Measurements from ENCODE around the gene OBSCN. TPM values are rescaled to one million over a fixed set of nuclear protein-coding genes. Genes with fewer than 3 reads are reported as not detected.

The OBSCN gene
- total RNA-seq, 1 experiment from 2014 or later, result 33.3 TPM

GRCh38 chr1:228288536-228289238 is 80.8 kb downstream of the OBSCN start:
- no peak overlapping the region for H3K18ac ChIP-seq (ENCODE audit: insufficient read length, low read depth, low read length)
- H2BK5ac ChIP-seq (ENCODE audit: insufficient read length, low read length), result no peak overlapping the region
- H3K4me1 ChIP-seq (ENCODE audit: insufficient read depth, low read length), result no peaks in the 10 kb centered on the region
- H2BK120ac ChIP-seq (ENCODE audit: low read depth, low read length, poor library complexity, severe bottlenecking), result no peak overlapping the region
- H4K91ac ChIP-seq (ENCODE audit: insufficient read length, low read depth, low read length), result no peak overlapping the region
- H3K56ac ChIP-seq (ENCODE audit: insufficient read length, low read depth, low read length), result no peak overlapping the region
- H3T11ph ChIP-seq (ENCODE audit: low read length), result no peak overlapping the region
- peaks cover 0 to 8% of the 10 kb centered on the region in 2 experiments; a peak in 2 of 5 replicates for H3K9me3 Mint-ChIP-seq
- H3K79me2 ChIP-seq (ENCODE audit: insufficient read depth, low read length), result no peaks in the 10 kb centered on the region
- no CpG with 5 or more reads among the region's 18 CpGs for WGBS (ENCODE audit: extremely low coverage, insufficient read length, low lambda C conversion rate)
- H3K4me1 Mint-ChIP-seq, result no peaks in the 10 kb centered on the region
- no peak overlapping the region for H3K14ac ChIP-seq (ENCODE audit: insufficient read depth, low read length)
- H4K5ac ChIP-seq (ENCODE audit: insufficient read length, low read depth, low read length), result no peak overlapping the region
- no peaks in the 10 kb centered on the region for H3K79me1 ChIP-seq (ENCODE audit: insufficient read depth, low read depth, low read length, poor library complexity, severe bottlenecking)
- no peak overlapping the region for H2AFZ ChIP-seq (ENCODE audit: low read length)
- H3K27ac ChIP-seq (ENCODE audit: insufficient read length, low read depth, low read length), result no peak overlapping the region
- no peaks in the 10 kb centered on the region for H3K27me3 Mint-ChIP-seq (ENCODE audit: low read depth)
- H2BK12ac ChIP-seq (ENCODE audit: insufficient read length, low read depth, low read length), result no peak overlapping the region
- no peaks in the 10 kb centered on the region for H3K9me3 ChIP-seq (ENCODE audit: control insufficient read depth, low read depth, low read length)
- TF ChIP-seq, protein P1, sequence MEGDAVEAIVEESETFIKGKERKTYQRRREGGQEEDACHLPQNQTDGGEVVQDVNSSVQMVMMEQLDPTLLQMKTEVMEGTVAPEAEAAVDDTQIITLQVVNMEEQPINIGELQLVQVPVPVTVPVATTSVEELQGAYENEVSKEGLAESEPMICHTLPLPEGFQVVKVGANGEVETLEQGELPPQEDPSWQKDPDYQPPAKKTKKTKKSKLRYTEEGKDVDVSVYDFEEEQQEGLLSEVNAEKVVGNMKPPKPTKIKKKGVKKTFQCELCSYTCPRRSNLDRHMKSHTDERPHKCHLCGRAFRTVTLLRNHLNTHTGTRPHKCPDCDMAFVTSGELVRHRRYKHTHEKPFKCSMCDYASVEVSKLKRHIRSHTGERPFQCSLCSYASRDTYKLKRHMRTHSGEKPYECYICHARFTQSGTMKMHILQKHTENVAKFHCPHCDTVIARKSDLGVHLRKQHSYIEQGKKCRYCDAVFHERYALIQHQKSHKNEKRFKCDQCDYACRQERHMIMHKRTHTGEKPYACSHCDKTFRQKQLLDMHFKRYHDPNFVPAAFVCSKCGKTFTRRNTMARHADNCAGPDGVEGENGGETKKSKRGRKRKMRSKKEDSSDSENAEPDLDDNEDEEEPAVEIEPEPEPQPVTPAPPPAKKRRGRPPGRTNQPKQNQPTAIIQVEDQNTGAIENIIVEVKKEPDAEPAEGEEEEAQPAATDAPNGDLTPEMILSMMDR (conservative IDR thresholded peaks at IDR 0.05), result no peak
- H3K27me3 ChIP-seq (ENCODE audit: insufficient read depth, low read length), result no peaks in the 10 kb centered on the region
- peaks cover 18 to 43% (median 32%) of the 10 kb centered on the region in 3 experiments for H3K36me3 Mint-ChIP-seq (ENCODE audit: insufficient read depth in 1 of 3, low read depth in 3 of 3)
- no peak overlapping the region for H3K4ac ChIP-seq (ENCODE audit: low read depth, low read length)
- H3K4me3 Mint-ChIP-seq, result no peak overlapping the region
- H3K23ac ChIP-seq (ENCODE audit: insufficient read length, low read depth, low read length), result no peak overlapping the region
- H3K23me2 ChIP-seq (ENCODE audit: insufficient read length, low read depth, low read length, poor library complexity, severe bottlenecking), result no peaks in the 10 kb centered on the region
- no peaks in the 10 kb centered on the region for H4K20me1 ChIP-seq (ENCODE audit: control insufficient read depth, insufficient read depth, insufficient read length)
- no peak overlapping the region for H3K4me2 ChIP-seq (ENCODE audit: insufficient read depth, insufficient read length, low read length)
- no peak overlapping the region for H2BK15ac ChIP-seq (ENCODE audit: low read depth, low read length)
- no peak for DNase-seq
- H2BK20ac ChIP-seq (ENCODE audit: low read depth, low read length, poor library complexity, severe bottlenecking), result no peak overlapping the region
- no peak overlapping the region for H2AK5ac ChIP-seq (ENCODE audit: insufficient read length, low read length)
- H3K27ac Mint-ChIP-seq, result peak overlapping the region in 1 of 3 experiments; percentile 20; a peak in 2 of 7 replicates
- H3K9ac ChIP-seq (ENCODE audit: extremely low read depth, insufficient read length, low read length), result no peak overlapping the region
- no peak overlapping the region for H4K8ac ChIP-seq (replicated peaks; ENCODE audit: insufficient read length, low read depth, low read length)

Measured in H9 (cell line).